WTC11 (cell line): ENCODE measurements around the gene NDE1.

Experiments used
- FOXP1 ChIP-seq: sonication (generic); formaldehyde crosslinking; IDR thresholded peaks from 2 replicates; pipeline ENCODE4 v1.8.0; 2022; ENCODE audit warnings: missing genetic modification reagents, mild to moderate bottlenecking, moderate library complexity, borderline replicate concordance
- NFYB ChIP-seq: sonication (generic); formaldehyde crosslinking; conservative IDR thresholded peaks from 2 replicates; pipeline ENCODE4 v1.8.0; 2022; ENCODE audit warnings: low read depth, missing genetic modification reagents
- TCF7 ChIP-seq: sonication (generic); formaldehyde crosslinking; IDR thresholded peaks from 2 replicates; pipeline ENCODE4 v1.8.0; 2022; ENCODE audit warnings: mild to moderate bottlenecking, low read depth, missing genetic modification reagents, moderate library complexity
- TF ChIP-seq, protein P1 (sequence below): fragments of 200-600 bp; IDR thresholded peaks from 2 replicates; pipeline ENCODE4 v1.8.0; 2022; ENCODE audit warnings: antibody characterized with exemption

DNA sequence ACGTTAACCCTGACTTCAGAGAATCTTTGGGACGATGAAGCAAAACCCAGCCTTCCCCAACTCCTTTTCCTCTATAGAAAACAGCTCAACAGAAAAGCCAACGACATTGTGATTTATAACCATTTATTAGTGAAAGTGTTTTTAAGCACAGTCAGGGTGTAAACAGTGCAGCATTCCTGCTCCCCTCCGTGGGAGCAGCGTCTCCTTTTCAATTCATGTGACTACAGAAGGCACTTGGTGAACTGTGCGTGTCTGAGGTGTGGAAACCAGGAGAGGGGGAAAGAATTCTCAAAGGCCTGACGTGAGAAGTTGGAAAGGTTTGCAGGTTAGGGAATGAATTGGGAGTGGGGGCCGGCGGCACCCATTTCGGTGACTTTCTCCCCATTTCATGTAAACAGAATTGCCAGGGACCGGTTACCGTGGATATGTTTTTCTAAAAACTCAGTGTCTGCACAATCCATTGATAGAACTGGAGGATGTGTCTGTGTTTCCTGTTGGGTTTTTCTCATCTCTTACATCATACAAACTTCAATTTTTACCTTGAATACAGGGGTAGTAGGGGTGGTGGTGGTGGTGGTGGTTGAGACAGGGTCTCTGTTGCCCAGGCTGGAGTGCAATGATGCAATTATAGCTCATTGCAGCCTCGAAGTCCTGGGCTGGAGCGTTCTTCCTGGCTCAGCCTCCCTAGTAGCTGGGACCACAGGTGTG is 53.1 kb downstream of the NDE1 start:
- TF ChIP-seq FOXP1: no peak
- no peak for TF ChIP-seq NFYB (CRISPR knock-in tag)
- no peak for TF ChIP-seq TCF7 (CRISPR knock-in tag)
- TF ChIP-seq, protein P1, sequence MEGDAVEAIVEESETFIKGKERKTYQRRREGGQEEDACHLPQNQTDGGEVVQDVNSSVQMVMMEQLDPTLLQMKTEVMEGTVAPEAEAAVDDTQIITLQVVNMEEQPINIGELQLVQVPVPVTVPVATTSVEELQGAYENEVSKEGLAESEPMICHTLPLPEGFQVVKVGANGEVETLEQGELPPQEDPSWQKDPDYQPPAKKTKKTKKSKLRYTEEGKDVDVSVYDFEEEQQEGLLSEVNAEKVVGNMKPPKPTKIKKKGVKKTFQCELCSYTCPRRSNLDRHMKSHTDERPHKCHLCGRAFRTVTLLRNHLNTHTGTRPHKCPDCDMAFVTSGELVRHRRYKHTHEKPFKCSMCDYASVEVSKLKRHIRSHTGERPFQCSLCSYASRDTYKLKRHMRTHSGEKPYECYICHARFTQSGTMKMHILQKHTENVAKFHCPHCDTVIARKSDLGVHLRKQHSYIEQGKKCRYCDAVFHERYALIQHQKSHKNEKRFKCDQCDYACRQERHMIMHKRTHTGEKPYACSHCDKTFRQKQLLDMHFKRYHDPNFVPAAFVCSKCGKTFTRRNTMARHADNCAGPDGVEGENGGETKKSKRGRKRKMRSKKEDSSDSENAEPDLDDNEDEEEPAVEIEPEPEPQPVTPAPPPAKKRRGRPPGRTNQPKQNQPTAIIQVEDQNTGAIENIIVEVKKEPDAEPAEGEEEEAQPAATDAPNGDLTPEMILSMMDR: no peak
